GM23248 (cell line): ENCODE results near the gene CLDN15. TPM values are rescaled to one million over a fixed set of nuclear protein-coding genes. Genes with fewer than 3 reads are reported as not detected.
"Not testable (repeated sequence)": the region's sequence is repeated elsewhere in the genome, so short reads cannot be mapped to it uniquely, and the experiment has no call there.

Experiments
- DNase-seq: peaks from one replicate; pipeline ENCODE4 v3.0.0-alpha.2; 2015
- H2AFZ ChIP-seq: fragments of 200-600 bp; sonication (generic); 2 replicates; pipeline ENCODE4 v1.6.1; 2016; ENCODE audit warnings: antibody characterized with exemption
- H3F3A ChIP-seq: fragments of 200-600 bp; sonication (generic); 2 replicates; pipeline ENCODE4 v1.6.1; 2016; ENCODE audit warnings: mild to moderate bottlenecking, antibody characterized with exemption, mixed run types; ENCODE audit not compliant: insufficient read depth
- H3K27ac ChIP-seq: fragments of 200-600 bp; sonication (generic); 2 replicates; pipeline ENCODE4 v1.5.1; 2016; ENCODE audit warnings: mild to moderate bottlenecking
- H3K27me3 ChIP-seq: fragments of 200-600 bp; sonication (generic); replicated peaks from 2 replicates; pipeline ENCODE4 v1.6.1; 2016; ENCODE audit warnings: mild to moderate bottlenecking; ENCODE audit not compliant: insufficient read depth
- H3K36me3 ChIP-seq: fragments of 200-600 bp; sonication (generic); 2 replicates; pipeline ENCODE4 v1.6.1; 2016; ENCODE audit warnings: low read depth, mild to moderate bottlenecking
- H3K4me1 ChIP-seq: fragments of 200-600 bp; sonication (generic); 2 replicates; pipeline ENCODE4 v1.6.1; 2016; ENCODE audit warnings: mild to moderate bottlenecking; ENCODE audit not compliant: insufficient read depth
- H3K4me2 ChIP-seq: fragments of 200-600 bp; sonication (generic); one replicate; pipeline ENCODE4 v1.6.1; 2016; ENCODE audit warnings: mild to moderate bottlenecking; ENCODE audit not compliant: unreplicated experiment
- H3K4me3 ChIP-seq: fragments of 200-600 bp; sonication (generic); 2 replicates; pipeline ENCODE4 v1.5.1; 2016; ENCODE audit warnings: mild to moderate bottlenecking
- H3K79me2 ChIP-seq: fragments of 200-600 bp; sonication (generic); 2 replicates; pipeline ENCODE4 v1.6.1; 2016; ENCODE audit warnings: mild to moderate bottlenecking; ENCODE audit not compliant: insufficient read depth
- H3K9ac ChIP-seq: fragments of 200-600 bp; sonication (generic); 2 replicates; pipeline ENCODE4 v1.6.1; 2016; ENCODE audit warnings: mild to moderate bottlenecking
- H3K9me2 ChIP-seq: fragments of 200-600 bp; sonication (generic); 2 replicates; pipeline ENCODE4 v1.6.1; 2016; ENCODE audit warnings: mixed run types, mild to moderate bottlenecking, moderate library complexity; ENCODE audit not compliant: insufficient read depth
- H3K9me3 ChIP-seq: fragments of 200-600 bp; sonication (generic); one replicate; pipeline ENCODE4 v1.6.1; 2017; ENCODE audit warnings: low read depth
- H4K20me1 ChIP-seq: fragments of 200-600 bp; sonication (generic); 2 replicates; pipeline ENCODE4 v1.6.0; 2016; ENCODE audit not compliant: insufficient read depth
- EZH2 ChIP-seq: fragments of 200-600 bp; sonication (generic); IDR thresholded peaks from 2 replicates; pipeline ENCODE4 v1.6.1; 2018; ENCODE audit warnings: antibody characterized with exemption, mild to moderate bottlenecking; ENCODE audit not compliant: insufficient read depth, poor library complexity, severe bottlenecking
- EZH2phosphoT487 ChIP-seq: fragments of 200-600 bp; sonication (generic); IDR thresholded peaks from 2 replicates; pipeline ENCODE4 v1.6.1; 2018; ENCODE audit warnings: antibody characterized with exemption, moderate library complexity, mild to moderate bottlenecking, low read depth; ENCODE audit not compliant: insufficient read depth
- WGBS, 2 experiments: methylation state at CpG; one replicate each; pipeline ENCODE4 v1.1.6; 2015 to 2017; ENCODE audit warnings: low lambda C conversion rate in 2 of 2, low coverage in 1 of 2; ENCODE audit errors: missing lambda C conversion rate in 2 of 2; 5-methylcytosine and 5-hydroxymethylcytosine counted together
- in situ Hi-C: fragments of 300-500 bp; cut with MboI; formaldehyde crosslinking; loops from 2 replicates; pipeline ENCODE4 v1.15.0; 2020
- polyA plus RNA-seq: library from polyadenylated mRNA; unstranded; fragments of >200 nt; fragmentation: Nextera tagmentation; extraction: Ambion mirVana; gene quantifications from 2 replicates; pipeline ENCODE4 v1.2.1, GENCODE V29; 2016
- total RNA-seq: library from RNA; depleted of rRNA; stranded (reverse); fragments of >200 nt; shearing (Covaris generic); gene quantifications from 2 replicates; pipeline ENCODE4 v1.2.3, GENCODE V29; 2014

Gene CLDN15
- total and polyA plus RNA-seq, 2 experiments from 2014 or later: 1.4 to 5.0 TPM

DNA sequence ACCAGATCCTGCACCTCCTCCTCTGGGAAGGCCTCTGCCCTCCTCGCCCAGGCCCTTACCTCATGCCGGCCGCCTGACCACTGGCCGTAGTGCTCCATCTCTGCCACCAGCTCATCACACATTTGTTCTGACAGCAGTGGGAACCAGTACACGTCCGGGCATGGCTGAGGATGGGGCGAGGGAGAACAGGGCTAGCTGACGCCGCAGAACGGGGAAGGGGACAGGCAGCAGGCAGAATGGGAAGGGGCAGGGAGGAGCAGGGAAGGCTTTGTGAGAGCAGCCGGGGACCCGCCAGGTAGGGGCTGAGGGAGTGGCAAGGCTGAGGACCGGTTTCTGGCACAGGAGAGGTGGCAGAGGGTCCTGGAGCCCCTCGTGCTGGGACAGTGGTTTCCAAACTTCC lies 28.8 kb downstream of the CLDN15 start:
- Histone ChIP-seq H3K9me3 (no peaks in the 10 kb centered on the region), H3K4me1 (no peaks in the 10 kb centered on the region), H3K4me3 (no peak overlapping the region), H3K27ac (no peak overlapping the region), H3K9ac (no peak overlapping the region), H2AFZ (no peak overlapping the region), H3K9me2 (no peaks in the 10 kb centered on the region), H3F3A (peaks cover 6% of the 10 kb centered on the region; the same call in 1 of the 2 replicates), H3K36me3 (peaks cover 4% of the 10 kb centered on the region; the same call in 1 of the 2 replicates), H3K79me2 (peaks cover 2% of the 10 kb centered on the region), H4K20me1 (no peaks in the 10 kb centered on the region), H3K27me3 (no peaks in the 10 kb centered on the region), H3K4me2 (no peak overlapping the region)
- DNase-seq: no peak
- TF ChIP-seq EZH2: no peak
- TF ChIP-seq EZH2phosphoT487: no peak
- in situ Hi-C loops: no loop called here
- 93 to 94% methylated on average over 14 of the region's 14 CpGs for WGBS, 2 experiments

DNA sequence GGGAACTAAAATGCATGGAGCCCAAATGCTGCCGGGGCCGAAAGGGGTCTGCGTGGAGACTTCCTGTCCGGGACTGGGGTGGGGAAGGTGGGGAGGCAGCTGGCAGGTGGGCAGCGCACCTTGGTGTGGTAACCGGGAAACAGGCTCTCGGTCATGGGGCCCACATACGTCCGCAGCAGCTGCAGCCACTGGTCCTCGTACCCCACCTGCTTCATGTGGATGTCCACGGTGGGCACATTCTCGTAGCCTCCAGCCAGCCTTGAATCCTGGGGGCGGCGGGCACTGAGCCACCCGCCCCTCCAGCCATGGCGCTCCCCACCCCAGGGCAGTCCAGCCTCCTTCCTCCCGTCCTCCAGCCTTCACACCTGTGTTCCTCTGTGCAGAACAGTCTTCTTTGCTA lies 30.1 kb downstream of the CLDN15 start:
- H3K9me2 ChIP-seq: no peaks in the 10 kb centered on the region
- 95 to 98% methylated on average over 15 to 16 of the region's 17 CpGs for WGBS, 2 experiments
- no peak overlapping the region for H3K27ac ChIP-seq
- H3K4me3 ChIP-seq: no peak overlapping the region
- no peaks in the 10 kb centered on the region; the same call in 1 of the 2 replicates for H3K36me3 ChIP-seq
- H3K9me3 ChIP-seq: no peaks in the 10 kb centered on the region
- H3K4me2 ChIP-seq: no peak overlapping the region
- no peak overlapping the region for H2AFZ ChIP-seq
- H3K9ac ChIP-seq: no peak overlapping the region
- in situ Hi-C loops: no loop called here
- no peaks in the 10 kb centered on the region for H3K4me1 ChIP-seq
- H4K20me1 ChIP-seq: no peaks in the 10 kb centered on the region
- TF ChIP-seq EZH2phosphoT487: no peak
- TF ChIP-seq EZH2: no peak
- DNase-seq: no peak
- H3K79me2 ChIP-seq: no peaks in the 10 kb centered on the region
- H3K27me3 ChIP-seq: peaks cover 3% of the 10 kb centered on the region; the same call in 1 of the 2 replicates
- peaks cover 6% of the 10 kb centered on the region; the same call in 1 of the 2 replicates for H3F3A ChIP-seq

DNA sequence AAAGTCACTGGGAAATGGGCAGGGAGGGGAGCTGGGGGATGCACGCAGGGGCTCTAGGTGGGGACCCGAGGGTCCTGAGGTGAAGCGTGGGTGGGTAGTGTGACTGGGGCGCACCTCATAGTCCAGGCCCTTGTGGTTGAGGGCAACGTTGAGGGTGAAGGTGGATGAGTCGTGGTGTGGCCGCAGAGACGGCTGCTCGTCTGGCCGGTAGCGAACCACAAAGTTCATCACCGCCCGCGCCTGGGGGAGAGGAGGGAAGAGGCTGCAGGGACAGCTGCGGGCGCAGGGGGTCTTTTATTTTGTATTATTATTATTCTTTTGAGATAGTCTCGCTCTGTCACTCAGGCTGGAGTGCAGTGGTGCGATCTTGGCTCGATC lies 30.9 kb downstream of the CLDN15 start:
- no peaks in the 10 kb centered on the region for H3K4me1 ChIP-seq
- TF ChIP-seq EZH2phosphoT487 (no peak), EZH2 (no peak)
- DNase-seq: no peak
- WGBS, 2 experiments: 80 to 83% methylated on average over 17 to 19 of the region's 19 CpGs
- no peak overlapping the region for H3K4me2 ChIP-seq
- no peaks in the 10 kb centered on the region for H3K79me2 ChIP-seq
- no peaks in the 10 kb centered on the region; the same call in 1 of the 2 replicates for H3K36me3 ChIP-seq
- no peak overlapping the region for H3K27ac ChIP-seq
- no peak overlapping the region for H3K9ac ChIP-seq
- peaks cover 6% of the 10 kb centered on the region; the same call in 1 of the 2 replicates for H3F3A ChIP-seq
- no peak overlapping the region for H3K4me3 ChIP-seq
- no peaks in the 10 kb centered on the region for H3K9me3 ChIP-seq
- no peaks in the 10 kb centered on the region for H3K9me2 ChIP-seq
- peaks cover 12% of the 10 kb centered on the region; the same call in 1 of the 2 replicates for H3K27me3 ChIP-seq
- H4K20me1 ChIP-seq: no peaks in the 10 kb centered on the region
- in situ Hi-C loops: no loop called here
- H2AFZ ChIP-seq: no peak overlapping the region

DNA sequence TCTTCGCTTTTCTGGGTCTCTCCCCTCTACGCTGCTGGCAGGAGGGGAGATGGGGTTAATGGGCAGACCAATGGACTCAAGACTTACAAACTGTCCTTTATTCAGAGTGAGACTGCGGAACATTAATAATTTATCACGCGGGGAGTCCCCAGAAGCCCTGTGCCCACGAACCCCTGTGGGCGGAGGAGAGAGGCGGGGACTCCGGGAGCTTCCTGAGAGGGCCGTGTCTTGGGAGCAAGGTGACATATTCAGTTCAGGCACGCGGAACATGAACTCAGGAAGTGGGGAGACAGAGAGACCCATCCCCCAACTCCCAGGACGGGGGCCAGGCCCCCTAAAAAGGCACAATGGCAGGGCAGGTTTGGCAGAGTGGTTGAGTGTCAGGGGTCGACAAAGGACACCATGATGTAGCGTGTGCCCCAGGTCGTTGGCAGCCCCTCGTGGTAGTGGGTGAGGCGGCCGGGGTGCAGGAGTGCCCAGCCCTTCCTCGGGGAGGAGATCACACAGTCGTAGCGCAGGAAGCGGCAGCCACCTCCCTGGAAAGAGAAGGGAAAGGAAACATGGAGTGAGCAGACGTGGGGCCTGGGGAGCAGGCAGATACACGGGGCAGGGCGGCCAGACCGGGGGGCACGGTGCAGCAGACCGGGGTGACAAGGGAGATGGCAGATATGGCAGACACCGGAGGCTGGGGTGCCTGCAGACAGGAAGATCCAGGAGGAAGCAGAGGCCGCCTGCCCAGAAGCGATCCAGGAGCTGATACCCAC lies 31.5 kb downstream of the CLDN15 start:
- Histone ChIP-seq H3F3A (peaks cover 6% of the 10 kb centered on the region; the same call in 1 of the 2 replicates), H3K36me3 (no peaks in the 10 kb centered on the region; the same call in 1 of the 2 replicates), H3K4me2 (no peak overlapping the region), H3K9ac (no peak overlapping the region), H3K27ac (no peak overlapping the region), H3K4me1 (no peaks in the 10 kb centered on the region), H4K20me1 (no peaks in the 10 kb centered on the region), H3K4me3 (no peak overlapping the region), H2AFZ (no peak overlapping the region), H3K27me3 (peaks cover 17% of the 10 kb centered on the region; the same call in 1 of the 2 replicates), H3K79me2 (no peaks in the 10 kb centered on the region), H3K9me2 (no peaks in the 10 kb centered on the region), H3K9me3 (no peaks in the 10 kb centered on the region)
- no peak for DNase-seq
- in situ Hi-C loops: no loop called here
- TF ChIP-seq EZH2phosphoT487 (no peak), EZH2 (no peak)
- 87 to 88% methylated on average over 28 to 32 of the region's 32 CpGs for WGBS, 2 experiments

DNA sequence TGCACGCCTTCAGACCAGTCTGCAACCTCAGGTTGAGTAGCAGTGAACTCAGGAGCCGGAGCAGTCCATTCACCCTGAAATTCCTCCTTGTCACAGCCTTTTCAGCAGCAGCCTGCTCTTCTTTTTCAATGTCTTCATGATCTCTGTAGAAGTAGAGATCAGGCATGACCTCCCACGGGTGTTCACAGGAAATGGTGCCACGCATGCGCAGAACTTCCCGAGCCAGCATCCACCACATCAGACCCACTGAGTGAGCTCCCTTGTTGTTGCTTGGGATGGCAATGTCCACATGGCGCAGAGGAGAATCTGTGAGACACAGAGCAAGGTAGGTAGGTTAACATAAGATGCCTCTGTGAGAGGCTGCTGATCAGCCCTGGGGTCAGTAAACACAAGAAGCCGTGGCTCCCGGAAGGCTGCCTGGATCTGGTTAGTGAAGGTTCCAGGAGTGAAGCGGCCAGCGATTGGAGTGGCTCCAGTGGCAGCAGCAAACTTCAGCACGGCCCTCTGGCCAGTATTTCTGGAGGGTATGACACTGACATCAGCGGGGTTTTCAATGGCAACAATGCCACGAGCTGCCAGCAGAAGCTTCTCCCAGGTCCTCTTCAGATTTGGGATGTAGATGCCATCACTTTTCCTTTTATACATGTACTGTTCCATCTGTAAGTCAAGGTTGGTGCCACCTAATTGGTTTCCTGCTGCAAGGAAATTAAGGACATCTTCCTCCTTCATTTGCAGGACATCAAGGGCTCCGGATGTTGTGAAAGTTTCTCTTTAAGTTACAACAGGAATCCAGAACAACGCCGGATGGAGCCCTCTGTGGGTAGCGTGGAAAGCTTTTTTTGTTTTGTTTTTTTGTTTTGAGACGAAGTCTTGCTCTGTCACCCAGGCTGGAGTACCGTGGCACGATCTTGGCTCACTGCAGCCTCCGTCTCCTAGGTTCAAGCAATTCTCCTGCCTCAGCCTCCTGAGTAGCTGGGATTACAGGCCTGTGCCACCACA lies 33.6 kb downstream of the CLDN15 start:
- not testable (repeated sequence) for H3K9me3 ChIP-seq, H3K36me3 ChIP-seq
- DNase-seq: peak; percentile 62

More for the DNA sequence above, 33.6 kb downstream of the CLDN15 start:
- H3K4me1 ChIP-seq, H3K4me2 ChIP-seq, H3K9me2 ChIP-seq, H4K20me1 ChIP-seq, H3K79me2 ChIP-seq, H3K27ac ChIP-seq, H3K9ac ChIP-seq, in situ Hi-C loops, H3K4me3 ChIP-seq, H3F3A ChIP-seq: not testable (repeated sequence)
- Histone ChIP-seq H3K27me3 (peaks cover 26% of the 10 kb centered on the region; the same call in 1 of the 2 replicates), H2AFZ (peak overlapping the region; percentile 18)
- WGBS, 2 experiments: 53 to 55% methylated on average over 22 of the region's 22 CpGs
